Hematopoietic multipotent progenitor cell treated with erythropoietin and hydrocortisone succinate and interleukin-3 and kit ligand, for 8 days (in vitro differentiated cells): Measurements from ENCODE around the gene BMS1.
"Not testable (repeated sequence)": the region's sequence is repeated elsewhere in the genome, so short reads cannot be mapped to it uniquely, and the experiment has no call there.

Source experiments
- DNase-seq: peaks from one replicate; pipeline ENCODE4 v3.0.0-alpha.2; 2015

BMS1 gene, protein sequence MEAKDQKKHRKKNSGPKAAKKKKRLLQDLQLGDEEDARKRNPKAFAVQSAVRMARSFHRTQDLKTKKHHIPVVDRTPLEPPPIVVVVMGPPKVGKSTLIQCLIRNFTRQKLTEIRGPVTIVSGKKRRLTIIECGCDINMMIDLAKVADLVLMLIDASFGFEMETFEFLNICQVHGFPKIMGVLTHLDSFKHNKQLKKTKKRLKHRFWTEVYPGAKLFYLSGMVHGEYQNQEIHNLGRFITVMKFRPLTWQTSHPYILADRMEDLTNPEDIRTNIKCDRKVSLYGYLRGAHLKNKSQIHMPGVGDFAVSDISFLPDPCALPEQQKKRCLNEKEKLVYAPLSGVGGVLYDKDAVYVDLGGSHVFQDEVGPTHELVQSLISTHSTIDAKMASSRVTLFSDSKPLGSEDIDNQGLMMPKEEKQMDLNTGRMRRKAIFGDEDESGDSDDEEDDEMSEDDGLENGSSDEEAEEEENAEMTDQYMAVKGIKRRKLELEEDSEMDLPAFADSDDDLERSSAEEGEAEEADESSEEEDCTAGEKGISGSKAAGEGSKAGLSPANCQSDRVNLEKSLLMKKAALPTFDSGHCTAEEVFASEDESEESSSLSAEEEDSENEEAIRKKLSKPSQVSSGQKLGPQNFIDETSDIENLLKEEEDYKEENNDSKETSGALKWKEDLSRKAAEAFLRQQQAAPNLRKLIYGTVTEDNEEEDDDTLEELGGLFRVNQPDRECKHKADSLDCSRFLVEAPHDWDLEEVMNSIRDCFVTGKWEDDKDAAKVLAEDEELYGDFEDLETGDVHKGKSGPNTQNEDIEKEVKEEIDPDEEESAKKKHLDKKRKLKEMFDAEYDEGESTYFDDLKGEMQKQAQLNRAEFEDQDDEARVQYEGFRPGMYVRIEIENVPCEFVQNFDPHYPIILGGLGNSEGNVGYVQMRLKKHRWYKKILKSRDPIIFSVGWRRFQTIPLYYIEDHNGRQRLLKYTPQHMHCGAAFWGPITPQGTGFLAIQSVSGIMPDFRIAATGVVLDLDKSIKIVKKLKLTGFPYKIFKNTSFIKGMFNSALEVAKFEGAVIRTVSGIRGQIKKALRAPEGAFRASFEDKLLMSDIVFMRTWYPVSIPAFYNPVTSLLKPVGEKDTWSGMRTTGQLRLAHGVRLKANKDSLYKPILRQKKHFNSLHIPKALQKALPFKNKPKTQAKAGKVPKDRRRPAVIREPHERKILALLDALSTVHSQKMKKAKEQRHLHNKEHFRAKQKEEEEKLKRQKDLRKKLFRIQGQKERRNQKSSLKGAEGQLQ

DNA sequence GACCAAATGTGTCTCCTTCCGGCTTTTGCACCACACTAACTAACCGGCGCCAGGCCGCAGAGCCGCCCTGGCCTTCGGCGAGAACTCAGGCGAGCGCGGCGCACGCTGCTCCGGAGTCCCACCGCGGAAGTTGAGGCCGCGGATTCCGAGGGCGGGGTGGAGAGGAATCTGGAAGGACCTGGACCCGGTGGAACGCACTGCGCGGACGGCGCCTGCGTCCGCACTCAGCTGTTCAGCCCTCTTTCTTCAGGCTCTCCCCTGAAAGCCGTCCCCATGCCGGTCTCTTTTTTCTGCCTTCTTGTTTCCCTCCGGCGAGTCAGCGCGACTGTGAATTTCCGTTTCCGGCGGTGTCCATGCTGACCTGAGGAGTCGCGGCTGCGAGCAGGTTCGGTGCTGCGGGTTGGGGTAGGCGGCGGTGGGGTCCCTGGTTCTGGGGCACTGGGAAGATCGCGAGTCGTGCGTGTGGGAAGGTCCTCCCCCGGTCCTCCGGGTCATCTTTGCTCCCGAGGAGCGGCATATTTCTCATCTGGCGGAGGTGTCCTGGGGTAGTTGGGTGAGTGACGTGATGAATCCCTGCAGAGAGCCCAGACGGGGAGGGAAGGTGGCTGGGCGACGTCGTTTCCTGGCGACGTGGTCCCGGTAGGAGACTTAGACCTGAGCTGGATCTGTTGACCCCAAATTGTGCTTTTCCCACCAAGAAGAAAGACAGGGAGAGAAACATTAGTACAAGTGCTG is at the start of gene BMS1:
BMS1 (plus strand) TSS at position 350 of the 735 bp plus-strand sequence. CDS start 1,600 bp downstream, outside the sequence.
- peak; percentile 93 for DNase-seq

DNA sequence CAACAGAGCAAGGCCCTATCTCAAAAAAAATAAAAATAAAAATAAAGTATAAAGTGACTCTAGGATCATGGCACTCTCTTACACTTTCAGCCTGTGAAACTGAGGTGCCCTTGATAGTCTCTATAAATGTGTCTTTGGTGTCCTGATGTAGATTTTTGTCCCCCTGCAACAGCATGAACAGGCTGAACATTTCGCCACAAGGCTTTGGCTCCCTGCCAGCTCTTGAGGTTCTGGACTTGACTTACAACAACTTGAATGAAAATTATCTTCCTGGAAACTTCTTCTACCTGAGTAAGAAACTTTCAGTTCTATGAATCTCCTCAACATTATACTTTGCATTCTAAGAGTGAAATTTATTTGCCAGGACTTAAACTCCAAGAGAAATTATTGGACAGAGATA is 48.1 kb upstream of the BMS1 start:
- peak; percentile 65 for DNase-seq

DNA sequence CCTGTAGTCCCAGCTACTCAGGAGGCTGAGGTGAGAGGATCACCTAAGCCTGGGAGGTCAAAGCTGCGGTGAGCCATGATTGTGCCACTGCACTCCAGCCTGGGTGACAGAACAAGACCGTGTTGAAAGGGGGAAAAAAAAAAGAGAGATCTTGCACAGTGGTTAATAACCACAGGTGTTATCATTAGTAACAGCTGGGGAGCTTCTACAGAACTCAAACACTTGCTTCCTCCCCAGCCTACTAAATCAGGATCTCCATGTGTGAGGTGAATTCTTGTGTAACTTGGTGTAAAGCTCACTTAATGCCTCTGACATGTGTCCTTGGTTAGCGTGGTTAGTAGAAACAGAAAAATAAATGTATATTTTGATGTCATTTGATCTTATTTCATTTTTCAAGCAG is 43.9 kb upstream of the BMS1 start:
- peak; percentile 62 for DNase-seq

DNA sequence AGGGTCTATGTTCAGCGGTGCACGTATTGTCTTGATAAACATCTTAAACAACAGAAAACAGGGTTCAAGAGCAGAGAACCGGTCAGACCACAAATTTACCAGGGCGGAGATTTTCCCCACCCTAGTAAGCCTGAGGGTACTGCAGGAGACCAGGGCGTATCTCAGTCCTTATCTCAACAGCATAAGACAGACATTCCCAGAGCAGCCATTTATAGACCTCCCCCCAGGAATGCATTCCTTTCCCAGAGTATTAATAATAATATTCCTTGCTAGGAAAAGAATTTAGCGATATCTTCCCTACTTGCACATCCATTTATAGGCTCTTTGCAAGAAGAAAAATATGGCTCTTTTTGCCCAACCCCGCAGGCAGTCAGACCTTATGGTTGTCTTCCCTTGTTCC is 41.1 kb upstream of the BMS1 start:
- DNase-seq, result not testable (repeated sequence)

DNA sequence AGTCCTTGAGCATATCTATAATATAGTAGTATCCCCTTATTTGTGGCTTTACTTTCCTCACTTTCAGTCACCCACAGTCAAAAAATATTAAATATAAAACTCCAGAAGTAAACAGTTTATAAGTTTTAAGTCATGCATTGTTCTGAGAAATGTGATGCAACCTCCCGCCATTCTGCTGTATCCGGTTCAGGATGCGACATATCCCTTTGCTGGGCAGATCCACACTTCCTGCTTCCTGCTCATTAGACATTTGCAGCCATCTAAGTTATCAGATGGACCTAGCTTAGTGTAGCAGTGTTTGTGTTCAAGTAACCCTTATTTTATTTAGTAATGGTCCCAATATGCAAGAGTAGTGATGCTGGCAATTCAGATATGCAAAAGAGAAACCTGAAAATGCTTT is 38.9 kb upstream of the BMS1 start:
- no peak for DNase-seq

DNA sequence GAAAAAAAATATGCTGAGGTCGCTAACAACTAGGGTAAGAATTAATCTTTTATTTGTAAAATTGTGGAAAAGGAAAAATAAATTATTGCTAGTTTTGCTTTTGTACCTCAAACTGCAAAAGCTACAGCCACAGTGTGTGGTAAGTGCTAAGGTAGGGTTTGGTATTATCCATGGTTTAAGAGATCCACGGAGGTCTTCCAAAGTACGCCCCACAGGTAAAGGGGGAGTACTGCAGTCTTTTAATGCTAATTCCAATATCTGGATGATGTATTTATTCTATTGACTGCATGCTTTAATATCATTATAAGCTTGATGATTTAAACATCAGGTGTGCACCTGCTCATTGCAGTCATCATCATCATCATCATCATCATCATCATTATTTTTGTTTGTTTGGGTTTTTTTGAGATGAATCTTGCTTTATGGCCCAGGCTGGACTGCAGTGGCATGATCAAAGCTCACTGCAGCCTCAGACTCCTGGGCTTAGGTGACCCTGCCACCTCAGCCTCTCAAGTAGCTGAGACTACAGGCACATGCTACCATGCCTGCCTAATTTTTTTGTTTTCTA is 38.4 kb upstream of the BMS1 start:
- DNase-seq, result no peak

DNA sequence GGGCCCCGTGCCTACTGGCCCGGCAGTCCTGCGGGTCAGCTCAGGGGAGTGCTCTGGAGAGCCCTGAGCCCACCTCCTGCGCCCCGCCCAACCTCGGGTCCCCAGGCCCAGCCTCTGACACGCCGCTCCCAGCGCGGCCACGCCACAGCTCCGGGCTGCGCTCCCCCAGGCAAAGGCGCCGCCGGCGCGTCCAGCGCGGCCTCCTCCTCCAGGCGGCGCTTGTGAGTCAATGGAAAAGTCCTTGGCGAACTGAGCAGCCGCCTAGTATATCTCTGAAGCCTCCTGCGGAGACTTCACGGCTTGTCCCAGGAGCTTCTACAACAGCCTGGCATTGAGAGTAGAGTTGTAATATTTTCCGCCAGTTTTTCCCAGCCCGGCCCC is 29.5 kb upstream of the BMS1 start:
- peak; percentile 79 for DNase-seq

DNA sequence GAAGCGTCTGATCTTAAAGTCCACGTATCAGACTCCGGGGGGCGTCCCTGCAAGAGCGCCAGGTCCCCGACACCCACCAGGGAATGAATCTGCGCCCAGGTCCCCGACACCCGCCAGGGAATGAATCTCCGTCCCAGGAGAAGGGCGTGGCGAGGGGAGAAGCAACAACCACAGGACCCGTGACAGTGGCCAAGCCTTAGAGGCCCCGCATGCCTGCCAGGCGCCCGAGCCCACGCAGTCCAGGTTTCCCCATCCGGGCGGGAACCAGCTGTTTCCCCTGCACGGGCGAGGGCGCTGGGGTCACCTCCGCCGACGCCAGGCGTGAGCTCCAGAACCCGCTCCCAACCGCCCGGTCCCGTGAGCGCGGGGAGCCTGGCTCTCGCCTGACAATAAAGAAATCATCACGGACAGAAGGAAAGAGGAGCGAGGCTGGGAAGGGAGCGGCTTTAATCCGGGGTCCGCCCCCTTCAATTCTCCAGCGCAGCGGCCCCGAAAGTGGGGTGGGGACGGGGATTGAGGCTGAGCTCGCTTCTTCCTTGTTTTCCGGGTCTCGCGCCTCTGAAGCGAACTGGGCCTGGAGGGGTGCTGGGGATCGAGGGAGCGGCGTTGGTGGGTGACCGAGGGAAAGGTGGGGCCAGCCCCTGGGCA is 29.0 kb upstream of the BMS1 start:
- DNase-seq, result no peak

DNA sequence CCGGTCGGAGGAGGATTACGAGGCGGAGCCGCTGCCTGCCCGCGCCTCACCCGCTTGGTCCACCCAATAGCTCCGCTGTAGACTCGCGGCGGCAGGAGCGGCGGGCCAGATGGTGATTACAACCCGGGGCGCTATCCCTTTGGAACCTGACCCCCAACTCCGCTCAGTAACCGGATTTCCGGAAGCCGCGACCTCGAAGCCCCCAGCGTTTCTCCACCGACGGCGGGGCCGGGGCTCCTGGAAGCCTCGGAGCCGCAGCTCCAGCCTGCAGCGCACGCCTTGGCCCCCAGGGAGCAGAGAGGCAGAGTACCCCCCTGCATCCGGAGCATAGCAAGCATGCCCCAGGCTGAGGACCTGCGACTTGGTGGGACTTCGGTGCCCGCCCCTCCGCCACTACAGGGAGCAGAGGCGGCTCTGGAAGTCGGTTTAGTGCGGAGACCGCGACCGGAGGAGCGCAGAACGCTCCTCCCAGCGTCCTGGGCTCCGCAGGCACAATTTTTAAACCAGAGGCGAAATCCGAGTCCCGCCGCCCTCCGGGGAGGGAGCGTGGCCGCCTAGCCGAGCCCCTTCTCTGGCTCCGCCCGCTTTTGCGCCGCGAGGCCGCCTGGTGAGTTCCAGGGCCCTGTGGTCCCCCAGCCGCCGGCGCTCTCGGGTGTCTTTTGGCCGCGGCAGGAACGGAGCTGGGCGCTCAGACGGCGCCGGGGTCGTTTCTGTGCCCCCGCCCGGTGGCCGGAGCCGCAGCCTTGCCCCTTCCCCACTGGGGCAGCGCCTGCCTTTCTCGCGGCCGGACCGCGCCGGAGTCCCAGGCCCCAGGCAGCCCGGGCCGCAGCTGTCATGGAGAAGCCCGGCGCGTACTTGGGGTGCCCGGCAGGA is 28.2 kb upstream of the BMS1 start:
- no peak for DNase-seq

DNA sequence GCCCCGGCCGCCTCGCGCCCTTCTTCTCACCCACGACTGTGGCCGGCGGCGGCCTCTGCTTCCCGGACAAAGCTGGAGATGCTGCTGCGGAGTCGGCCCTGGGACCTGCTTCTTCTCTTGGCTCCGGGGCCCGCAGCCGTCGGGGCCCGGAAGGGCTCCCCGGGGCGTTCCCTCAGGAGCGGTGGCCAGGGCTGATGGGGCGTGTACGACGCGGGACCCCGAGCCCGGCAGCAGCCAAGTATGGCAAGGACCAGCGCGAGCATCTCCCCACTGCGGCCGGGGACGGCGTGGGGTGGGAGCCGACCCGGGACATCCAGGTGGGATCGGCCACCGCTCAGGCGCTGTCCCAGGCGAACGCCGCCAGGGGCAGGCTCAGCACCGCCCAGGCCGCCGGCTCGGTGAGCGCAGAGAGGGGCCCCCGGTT is 27.6 kb upstream of the BMS1 start:
- DNase-seq, result no peak

DNA sequence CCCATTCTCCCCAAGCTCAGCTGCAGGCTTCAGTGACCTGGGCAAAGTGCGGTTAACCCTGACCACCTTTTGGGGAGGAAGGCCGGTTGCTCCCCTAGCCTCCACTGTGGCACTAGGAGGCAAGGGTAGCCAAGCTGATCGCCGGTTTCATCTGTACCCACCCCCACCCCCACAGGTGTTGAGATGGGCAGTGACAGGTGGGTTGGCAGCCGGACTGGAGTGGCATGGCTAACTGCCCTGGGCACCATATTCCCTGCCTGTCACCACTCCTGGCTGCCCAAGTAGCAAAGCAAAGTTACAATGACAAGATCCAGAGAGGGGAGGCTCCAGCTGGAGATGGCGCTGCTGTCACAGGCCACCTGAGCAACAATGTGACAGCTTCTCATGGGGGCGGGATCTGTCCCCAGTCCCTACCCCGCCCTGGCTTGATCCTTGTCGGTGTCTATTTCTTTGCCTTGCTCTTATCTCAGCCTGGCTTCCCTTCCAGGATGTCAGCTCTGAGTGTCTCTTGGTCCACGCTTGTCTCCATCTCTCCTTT is 27.0 kb upstream of the BMS1 start:
- no peak for DNase-seq

DNA sequence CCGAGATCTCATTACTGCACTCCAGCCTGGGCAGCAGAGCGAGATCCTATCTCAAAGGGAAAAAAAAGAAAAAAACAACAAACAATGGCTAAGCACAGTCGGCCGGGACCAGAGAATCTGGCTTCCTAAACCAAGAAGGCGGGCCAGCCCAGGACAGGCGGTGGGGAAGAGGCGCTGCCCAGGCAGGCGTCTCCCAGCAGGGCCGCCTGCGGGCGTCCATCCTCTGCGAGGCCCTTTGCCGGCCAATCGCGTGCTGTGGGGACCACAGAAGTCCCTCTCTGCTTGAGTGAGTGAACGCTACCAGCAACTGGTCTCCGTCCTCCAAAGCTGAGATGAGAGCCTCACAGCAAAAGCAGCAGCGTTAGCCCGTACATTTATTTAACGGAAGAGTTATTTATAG is 14.7 kb upstream of the BMS1 start:
- no peak for DNase-seq

DNA sequence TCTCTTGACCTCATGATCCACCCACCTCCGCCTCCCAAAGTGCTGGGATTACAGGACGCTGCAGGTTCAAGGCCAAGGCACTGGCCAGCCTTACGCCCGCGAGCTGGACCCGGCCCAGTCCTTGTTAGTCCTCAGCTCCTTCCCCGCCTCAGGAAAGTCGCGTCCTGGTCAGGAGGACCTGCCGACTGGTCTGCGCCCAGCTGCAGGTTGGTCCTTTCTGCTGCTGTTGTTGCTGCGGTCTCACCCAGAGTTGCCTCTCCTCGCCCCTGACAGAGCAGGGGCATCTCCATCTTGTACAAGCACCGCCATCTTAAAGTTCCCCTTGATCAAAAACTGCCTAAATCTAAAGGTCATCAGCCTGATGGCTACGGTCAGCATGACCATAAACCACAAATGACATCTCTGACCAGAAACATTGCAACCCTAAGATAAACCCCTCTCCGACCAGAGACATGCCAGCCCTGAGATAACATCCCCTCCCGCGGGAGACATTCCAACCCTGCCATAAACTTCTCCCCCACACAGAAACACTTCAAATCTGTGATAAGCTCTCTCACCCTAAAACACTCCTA is 13.9 kb upstream of the BMS1 start:
- DNase-seq, result no peak

DNA sequence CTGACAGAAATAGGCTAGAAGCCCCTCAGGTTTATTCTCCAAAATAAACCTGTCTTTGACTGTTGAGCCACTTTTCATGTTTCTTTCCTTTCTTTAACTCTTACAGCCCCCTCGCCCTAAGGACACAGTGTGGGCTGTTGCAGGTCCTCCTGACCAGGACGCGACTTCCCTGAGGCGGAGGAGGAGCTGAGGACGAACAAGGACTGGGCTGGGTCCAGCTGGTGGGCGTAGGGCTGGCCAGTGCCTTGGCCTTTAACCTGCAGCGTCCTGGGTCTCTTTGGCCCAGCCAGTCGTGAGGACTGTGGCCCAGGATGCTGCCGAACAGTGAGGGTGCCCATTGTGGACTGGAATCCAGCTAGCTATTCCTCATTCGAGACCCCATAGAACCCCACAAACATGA is 13.4 kb upstream of the BMS1 start:
- no peak for DNase-seq

DNA sequence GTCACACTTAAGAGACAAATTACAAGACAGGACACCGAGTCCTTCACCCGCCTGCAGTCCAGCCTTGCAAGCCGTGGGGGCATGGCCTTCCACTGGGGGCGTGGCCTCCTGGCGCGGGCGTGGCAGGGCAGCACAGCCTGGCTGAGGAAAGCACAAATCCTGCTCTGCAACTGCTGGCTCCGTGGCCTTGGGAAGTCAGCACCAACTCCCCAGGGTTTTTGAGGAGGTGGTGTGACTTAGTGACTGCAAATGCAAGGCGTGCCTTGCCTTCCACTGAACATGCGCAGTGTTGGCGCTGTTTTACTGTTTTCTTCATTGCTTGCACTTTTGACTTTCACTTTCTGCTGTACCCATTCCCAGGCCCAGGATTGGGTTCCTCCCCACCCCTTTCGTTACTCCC is 12.9 kb upstream of the BMS1 start:
- DNase-seq, result no peak

DNA sequence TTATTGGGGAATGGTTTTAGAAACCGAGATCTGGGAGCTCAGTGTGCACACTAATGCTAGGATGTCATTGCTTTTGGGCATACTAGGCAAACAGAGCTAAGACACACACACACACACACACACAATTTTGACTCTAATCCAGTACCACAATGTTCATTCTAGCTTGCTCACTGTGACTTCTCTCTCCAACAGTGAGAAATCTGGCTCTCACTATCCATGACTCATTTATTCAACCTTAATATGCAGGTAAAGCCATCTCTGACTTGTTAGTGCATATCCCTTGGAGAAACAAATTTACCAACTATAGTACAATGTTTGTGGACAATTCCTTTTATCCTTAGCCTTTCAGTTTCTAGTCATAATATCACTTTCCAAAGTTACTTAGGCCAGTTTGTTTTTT is 5.9 kb upstream of the BMS1 start:
- no peak for DNase-seq

DNA sequence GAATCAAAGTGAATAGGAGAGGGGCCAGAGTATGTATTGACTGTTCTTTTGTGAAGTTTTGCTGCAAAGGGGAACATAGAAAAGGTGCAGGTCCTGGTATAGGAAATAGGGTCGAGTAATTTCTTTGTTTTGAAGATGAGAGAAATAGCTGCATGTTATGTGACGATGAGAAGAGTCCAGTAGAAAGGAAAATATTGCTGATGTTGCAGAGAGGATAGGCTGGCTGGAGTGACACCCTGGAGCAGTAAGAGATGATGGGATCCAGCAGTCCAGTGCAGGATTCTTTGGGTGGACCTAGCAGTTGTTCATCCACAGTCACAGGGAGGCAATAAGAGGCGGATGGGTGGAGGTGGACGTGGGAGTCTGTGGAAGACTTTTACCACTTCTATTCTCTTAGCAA is 2.1 kb upstream of the BMS1 start:
- no peak for DNase-seq

DNA sequence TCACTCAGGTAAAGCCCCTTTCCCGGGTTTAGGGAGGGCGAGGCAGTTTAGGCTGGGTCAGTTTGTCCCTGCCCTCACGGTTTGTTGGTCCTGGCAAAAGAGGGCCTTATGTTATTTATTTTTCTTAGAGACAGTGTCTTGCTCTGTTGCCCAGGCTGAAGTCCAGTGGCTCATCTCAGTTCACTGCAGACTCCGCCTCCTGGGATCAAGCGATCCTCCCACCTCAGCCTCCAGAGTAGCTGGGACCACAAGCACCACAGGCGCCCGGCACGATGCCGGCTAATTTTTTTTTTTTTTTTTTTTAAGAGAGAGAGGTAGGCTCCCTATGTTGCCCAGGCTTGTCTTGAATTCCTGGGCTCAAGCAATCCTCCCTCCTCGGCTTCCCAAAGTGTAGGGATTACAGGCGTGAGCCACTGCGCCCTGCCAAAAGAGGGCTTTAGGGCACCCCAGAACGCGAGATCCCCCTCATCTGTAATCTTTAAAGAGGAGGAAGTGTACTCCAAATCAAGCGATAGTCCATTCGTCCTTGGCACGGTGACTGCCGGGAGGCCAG is 626 bp upstream of the BMS1 start:
- no peak for DNase-seq

DNA sequence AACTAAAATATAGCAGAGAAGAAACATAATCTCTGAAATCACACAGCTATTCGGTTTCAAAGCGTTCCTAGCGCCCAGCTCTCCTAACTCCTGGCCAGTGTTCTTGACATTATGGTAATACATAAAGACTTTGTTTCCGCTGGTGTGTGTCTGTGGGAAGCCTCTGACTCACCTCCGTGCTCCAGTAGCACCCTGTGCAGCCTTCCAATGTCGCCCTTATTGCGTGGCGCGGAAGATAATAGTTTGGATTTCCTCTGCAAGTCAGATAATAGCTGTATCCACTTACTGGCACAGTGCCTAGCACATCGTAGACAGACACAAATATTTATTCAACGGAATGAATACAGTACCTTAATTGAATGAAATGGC is 570 bp downstream of the BMS1 start:
- DNase-seq, result peak; percentile 81

DNA sequence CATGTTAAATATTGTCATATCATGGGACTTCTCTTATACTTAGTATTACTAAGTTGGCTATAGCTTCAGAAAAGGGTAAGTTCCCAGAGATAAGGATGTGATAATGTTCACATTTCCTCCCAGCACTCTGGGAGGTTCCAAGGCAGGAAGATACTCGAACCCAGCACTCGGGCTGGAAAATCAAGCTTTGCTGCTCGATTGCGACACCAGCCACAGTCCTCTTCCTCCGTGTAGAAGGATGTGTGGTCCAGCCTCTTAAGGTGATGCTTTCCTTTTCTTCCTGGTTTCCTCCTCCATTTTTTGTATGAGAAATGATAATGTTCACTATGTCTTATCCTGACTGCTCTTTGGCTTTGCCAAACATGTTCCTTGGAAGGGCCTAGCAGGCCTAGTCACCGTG is 3.2 kb downstream of the BMS1 start:
- no peak for DNase-seq
